Measurements from ENCODE around the gene LHFPL2. TPM values are rescaled to one million over a fixed set of nuclear protein-coding genes. Genes with fewer than 3 reads are reported as not detected.

LHFPL2 gene
- total and polyA plus RNA-seq, 3 experiments from 2014 or later = 0.20 to 1.2 (median 0.84) TPM

- CTCF ChIA-PET = no interaction called here
- Mint-ChIP-seq H3K36me3 (no peaks in the 10 kb centered on the region), H3K4me3 (no peak overlapping the region)
Observed at GRCh38 chr5:78577071-78577807, 71.3 kb downstream of the LHFPL2 start.

GRCh38 chr5:78576376-78576775 is 72.2 kb downstream of the LHFPL2 start:
- H3K27ac Mint-ChIP-seq = no peak overlapping the region
- ChIA-PET CTCF (no interaction called here), POLR2A (no interaction called here)
- H3K27ac ChIP-seq (ENCODE audit: low read depth, low read length) = no peak overlapping the region
- H3K4me1 Mint-ChIP-seq = no peaks in the 10 kb centered on the region
- H3K9me3 ChIP-seq (ENCODE audit: low read length) = no peaks in the 10 kb centered on the region
- H3K4me3 Mint-ChIP-seq = no peak overlapping the region
- H3K36me3 Mint-ChIP-seq = no peaks in the 10 kb centered on the region
- peaks cover 0 to 6% (median 2%) of the 10 kb centered on the region in 5 donors for H3K9me3 Mint-ChIP-seq
- DNase-seq = no peak
- no peak overlapping the region for H3K4me3 ChIP-seq (ENCODE audit: low read length)
- H3K27me3 Mint-ChIP-seq = peaks cover 0 to 4% of the 10 kb centered on the region in 2 donors
- H3K27me3 ChIP-seq (ENCODE audit: insufficient read depth, low read length, poor library complexity, severe bottlenecking) = no peaks in the 10 kb centered on the region
- no peaks in the 10 kb centered on the region for H3K36me3 ChIP-seq (ENCODE audit: insufficient read depth, low read length)
- H3K4me1 ChIP-seq (ENCODE audit: insufficient read depth, low read length) = no peaks in the 10 kb centered on the region

More at GRCh38 chr5:78577071-78577807, 71.3 kb downstream of the LHFPL2 start:
- Mint-ChIP-seq H3K27ac (no peak overlapping the region), H3K4me1 (no peaks in the 10 kb centered on the region), H3K9me3 (peaks cover 0 to 9% (median 2%) of the 10 kb centered on the region in 5 donors), H3K27me3 (peaks cover 0 to 4% of the 10 kb centered on the region in 2 donors)
- H3K27me3 ChIP-seq (ENCODE audit: insufficient read depth, low read length, poor library complexity, severe bottlenecking) = no peaks in the 10 kb centered on the region
- no peak for DNase-seq
- no peaks in the 10 kb centered on the region for H3K4me1 ChIP-seq (ENCODE audit: insufficient read depth, low read length)
- no peak overlapping the region for H3K27ac ChIP-seq (ENCODE audit: low read depth, low read length)
- H3K9me3 ChIP-seq (ENCODE audit: low read length) = no peaks in the 10 kb centered on the region
- POLR2A ChIA-PET = no interaction called here
- no peaks in the 10 kb centered on the region for H3K36me3 ChIP-seq (ENCODE audit: insufficient read depth, low read length)
- H3K4me3 ChIP-seq (ENCODE audit: low read length) = no peak overlapping the region

DNA sequence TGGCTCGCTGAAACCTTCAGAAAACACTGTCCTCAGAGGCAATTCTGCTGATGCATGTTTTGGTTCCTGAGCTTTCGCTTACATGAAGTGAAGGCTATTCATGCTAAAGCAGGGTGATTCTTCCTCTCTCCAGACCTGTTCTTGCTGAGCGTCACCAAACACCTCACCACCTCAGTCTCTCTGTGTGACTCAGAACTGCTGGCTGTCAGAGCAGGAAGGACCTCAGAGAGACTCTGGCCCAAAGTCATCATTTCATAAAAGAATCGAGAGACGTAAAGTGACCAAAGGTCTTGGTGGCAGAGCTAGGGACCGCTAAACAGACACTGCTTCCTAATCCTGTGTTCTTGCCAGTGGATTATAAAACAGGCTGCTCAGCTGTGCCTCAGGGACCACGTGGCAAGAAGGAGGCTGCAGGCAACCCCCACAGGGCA is 73.8 kb downstream of the LHFPL2 start:
- H3K9me3 ChIP-seq (ENCODE audit: low read length) = no peaks in the 10 kb centered on the region
- no peaks in the 10 kb centered on the region for H3K4me1 Mint-ChIP-seq
- peaks cover 4% of the 10 kb centered on the region in 2 donors for H3K27me3 Mint-ChIP-seq
- no peak overlapping the region for H3K27ac Mint-ChIP-seq
- H3K9me3 Mint-ChIP-seq = peaks cover 0 to 6% (median 0%) of the 10 kb centered on the region in 5 donors
- no peaks in the 10 kb centered on the region for H3K4me1 ChIP-seq (ENCODE audit: insufficient read depth, low read length)
- H3K36me3 ChIP-seq (ENCODE audit: insufficient read depth, low read length) = no peaks in the 10 kb centered on the region
- CTCF ChIA-PET = no interaction called here
- no peak overlapping the region for H3K4me3 Mint-ChIP-seq
- no peaks in the 10 kb centered on the region for H3K36me3 Mint-ChIP-seq
- POLR2A ChIA-PET = no interaction called here
- no peak overlapping the region for H3K4me3 ChIP-seq (ENCODE audit: low read length)
- no peak for DNase-seq
- no peaks in the 10 kb centered on the region for H3K27me3 ChIP-seq (ENCODE audit: insufficient read depth, low read length, poor library complexity, severe bottlenecking)
- H3K27ac ChIP-seq (ENCODE audit: low read depth, low read length) = no peak overlapping the region

GRCh38 chr5:78574131-78574673 is 74.4 kb downstream of the LHFPL2 start:
- POLR2A ChIA-PET = no interaction called here
- Histone ChIP-seq H3K4me1 (ENCODE audit: insufficient read depth, low read length) (no peaks in the 10 kb centered on the region), H3K27ac (ENCODE audit: low read depth, low read length) (no peak overlapping the region), H3K27me3 (ENCODE audit: insufficient read depth, low read length, poor library complexity, severe bottlenecking) (no peaks in the 10 kb centered on the region), H3K9me3 (ENCODE audit: low read length) (no peaks in the 10 kb centered on the region), H3K36me3 (ENCODE audit: insufficient read depth, low read length) (no peaks in the 10 kb centered on the region), H3K4me3 (ENCODE audit: low read length) (no peak overlapping the region)
- Mint-ChIP-seq H3K36me3 (no peaks in the 10 kb centered on the region), H3K27ac (no peak overlapping the region), H3K4me3 (no peak overlapping the region), H3K9me3 (peaks cover 0 to 4% (median 0%) of the 10 kb centered on the region in 5 donors), H3K27me3 (peaks cover 4 to 6% of the 10 kb centered on the region in 2 donors), H3K4me1 (no peaks in the 10 kb centered on the region)
- CTCF ChIA-PET = no interaction called here
- no peak for DNase-seq

DNA sequence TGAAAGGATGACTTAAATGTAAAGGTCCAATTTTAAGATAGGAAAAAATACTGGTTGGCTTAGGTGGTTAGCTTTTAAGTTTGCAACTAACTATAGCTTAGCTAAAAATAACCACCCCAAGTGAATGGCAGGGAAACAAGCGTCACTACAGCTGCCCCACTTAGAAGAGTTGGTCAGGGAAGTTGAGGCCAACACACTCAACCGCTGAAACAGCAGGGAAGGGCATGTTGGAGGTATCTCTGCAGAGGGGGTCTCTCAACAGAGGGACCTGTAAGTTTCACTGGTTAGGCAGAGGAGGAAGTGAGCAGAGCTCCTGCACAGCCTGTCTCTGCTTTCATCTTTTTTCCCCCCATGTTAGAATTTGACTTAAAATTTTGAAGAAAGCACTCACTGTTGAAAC is 75.3 kb downstream of the LHFPL2 start:
- POLR2A ChIA-PET = no interaction called here
- H3K4me3 ChIP-seq (ENCODE audit: low read length) = no peak overlapping the region
- no peak for DNase-seq
- no peaks in the 10 kb centered on the region for H3K4me1 ChIP-seq (ENCODE audit: insufficient read depth, low read length)
- CTCF ChIA-PET = no interaction called here
- no peaks in the 10 kb centered on the region for H3K36me3 Mint-ChIP-seq
- H3K9me3 ChIP-seq (ENCODE audit: low read length) = no peaks in the 10 kb centered on the region
- no peaks in the 10 kb centered on the region for H3K27me3 ChIP-seq (ENCODE audit: insufficient read depth, low read length, poor library complexity, severe bottlenecking)
- no peaks in the 10 kb centered on the region for H3K4me1 Mint-ChIP-seq
- no peak overlapping the region for H3K4me3 Mint-ChIP-seq
- H3K9me3 Mint-ChIP-seq = no peaks in the 10 kb centered on the region
- no peaks in the 10 kb centered on the region for H3K36me3 ChIP-seq (ENCODE audit: insufficient read depth, low read length)
- H3K27ac ChIP-seq (ENCODE audit: low read depth, low read length) = no peak overlapping the region
- H3K27me3 Mint-ChIP-seq = peaks cover 1 to 9% of the 10 kb centered on the region in 2 donors
- H3K27ac Mint-ChIP-seq = no peak overlapping the region

- Mint-ChIP-seq H3K36me3 (no peaks in the 10 kb centered on the region), H3K4me3 (no peak overlapping the region), H3K9me3 (peaks cover 0 to under 1% (median 0%) of the 10 kb centered on the region in 5 donors), H3K4me1 (no peaks in the 10 kb centered on the region), H3K27me3 (peaks cover 7 to 14% of the 10 kb centered on the region in 2 donors), H3K27ac (no peak overlapping the region)
- ChIA-PET CTCF (no interaction called here), POLR2A (no interaction called here)
- Histone ChIP-seq H3K4me3 (ENCODE audit: low read length) (no peak overlapping the region), H3K27ac (ENCODE audit: low read depth, low read length) (no peak overlapping the region), H3K9me3 (ENCODE audit: low read length) (no peaks in the 10 kb centered on the region), H3K27me3 (ENCODE audit: insufficient read depth, low read length, poor library complexity, severe bottlenecking) (no peaks in the 10 kb centered on the region), H3K4me1 (ENCODE audit: insufficient read depth, low read length) (no peaks in the 10 kb centered on the region), H3K36me3 (ENCODE audit: insufficient read depth, low read length) (no peaks in the 10 kb centered on the region)
- DNase-seq = no peak
Observed at GRCh38 chr5:78570646-78571045, 77.9 kb downstream of the LHFPL2 start.

DNA sequence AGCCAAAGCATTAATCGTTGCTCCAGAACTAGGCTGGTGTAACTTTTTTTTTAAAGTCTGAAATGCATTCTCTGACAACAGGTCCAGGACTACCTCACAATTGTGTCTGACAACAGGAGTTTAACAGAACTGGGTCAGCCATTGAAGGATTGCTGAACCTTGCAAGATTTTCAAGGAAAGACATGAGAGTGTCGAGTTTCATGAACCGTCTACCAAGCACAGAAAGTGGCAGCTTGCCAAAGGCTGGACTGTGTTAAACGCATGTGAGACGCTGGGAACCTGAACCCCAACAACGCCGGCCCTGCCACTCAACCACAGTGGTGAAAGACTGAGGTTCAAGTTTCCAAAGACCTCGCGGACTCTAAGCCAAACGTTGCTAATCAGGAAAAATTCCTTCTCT is 79.1 kb downstream of the LHFPL2 start:
- Mint-ChIP-seq H3K4me3 (no peak overlapping the region), H3K4me1 (no peaks in the 10 kb centered on the region), H3K9me3 (peaks cover 0 to 2% (median 0%) of the 10 kb centered on the region in 5 donors), H3K36me3 (no peaks in the 10 kb centered on the region), H3K27me3 (peaks cover 7 to 26% of the 10 kb centered on the region in 2 donors), H3K27ac (no peak overlapping the region)
- no peaks in the 10 kb centered on the region for H3K27me3 ChIP-seq (ENCODE audit: insufficient read depth, low read length, poor library complexity, severe bottlenecking)
- no peaks in the 10 kb centered on the region for H3K36me3 ChIP-seq (ENCODE audit: insufficient read depth, low read length)
- no peak overlapping the region for H3K27ac ChIP-seq (ENCODE audit: low read depth, low read length)
- no peak for DNase-seq
- ChIA-PET CTCF (no interaction called here), POLR2A (no interaction called here)
- H3K4me3 ChIP-seq (ENCODE audit: low read length) = no peak overlapping the region
- no peaks in the 10 kb centered on the region for H3K9me3 ChIP-seq (ENCODE audit: low read length)
- H3K4me1 ChIP-seq (ENCODE audit: insufficient read depth, low read length) = no peaks in the 10 kb centered on the region

- H3K4me3 ChIP-seq (ENCODE audit: low read length) = no peak overlapping the region
- Mint-ChIP-seq H3K4me3 (no peak overlapping the region), H3K36me3 (no peaks in the 10 kb centered on the region), H3K4me1 (no peaks in the 10 kb centered on the region), H3K9me3 (peaks cover 0 to 2% (median 0%) of the 10 kb centered on the region in 5 donors), H3K27ac (peak overlapping the region in 1 of 8 donors; percentile 8), H3K27me3 (peaks cover 5 to 33% of the 10 kb centered on the region in 2 donors)
- no peak overlapping the region for H3K27ac ChIP-seq (ENCODE audit: low read depth, low read length)
- ChIA-PET POLR2A (no interaction called here), CTCF (no interaction called here)
- H3K27me3 ChIP-seq (ENCODE audit: insufficient read depth, low read length, poor library complexity, severe bottlenecking) = no peaks in the 10 kb centered on the region
- H3K36me3 ChIP-seq (ENCODE audit: insufficient read depth, low read length) = no peaks in the 10 kb centered on the region
- no peaks in the 10 kb centered on the region for H3K4me1 ChIP-seq (ENCODE audit: insufficient read depth, low read length)
- no peaks in the 10 kb centered on the region for H3K9me3 ChIP-seq (ENCODE audit: low read length)
- DNase-seq = no peak
Observed at GRCh38 chr5:78568676-78569075, 79.9 kb downstream of the LHFPL2 start.
